ENCODE results near the gene ZNF70.

Gene ZNF70

DNA sequence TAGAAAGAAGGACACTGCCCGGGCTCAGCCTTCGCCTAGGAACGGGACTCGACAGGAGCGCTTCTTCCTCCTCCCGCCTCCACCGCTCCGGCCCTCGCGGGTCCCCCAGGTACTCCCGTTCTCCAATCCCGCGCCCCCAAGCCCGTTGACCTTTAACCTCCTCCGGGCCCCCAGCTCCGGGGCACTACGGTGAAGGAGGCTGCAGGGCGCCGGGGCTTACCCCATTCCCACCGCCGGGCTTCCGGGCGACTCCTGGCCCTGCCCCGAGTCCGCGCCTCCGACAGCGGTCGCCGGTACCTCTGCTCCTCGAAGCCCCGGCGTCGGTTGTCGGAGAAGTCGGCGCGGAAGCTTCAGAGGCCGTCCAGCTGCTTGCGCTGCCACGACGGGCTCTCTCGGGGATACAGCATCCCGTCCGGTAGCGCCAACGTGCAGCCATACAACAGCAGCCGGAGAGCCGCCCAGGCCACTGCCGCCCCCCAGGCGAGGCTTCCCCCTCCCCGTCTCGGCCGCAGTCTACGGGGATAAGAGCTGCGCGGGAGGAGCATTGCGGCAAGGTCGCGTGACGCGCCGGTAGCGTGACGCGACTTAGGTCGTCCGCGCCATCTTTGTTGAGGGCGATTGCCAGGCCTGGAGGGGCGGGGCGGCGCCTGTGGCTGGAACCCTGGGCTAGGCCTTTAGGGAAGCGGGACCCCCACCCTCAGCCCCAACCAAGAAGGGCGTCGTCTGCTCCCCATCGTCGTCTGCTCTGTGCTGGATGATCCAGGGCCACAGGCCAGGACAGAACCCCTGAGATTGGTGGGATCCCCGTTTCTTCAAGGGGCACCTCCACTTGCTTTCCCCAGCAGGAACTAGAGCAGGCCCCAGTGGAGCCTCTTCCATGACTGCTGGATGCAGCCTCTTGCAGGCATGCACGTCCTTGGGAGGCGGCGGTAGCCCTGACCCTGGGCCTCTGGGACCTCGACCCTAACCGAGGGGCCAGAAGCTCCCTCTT, 33.8 kb downstream of the ZNF70 start:
- peak; percentile 69 for DNase-seq (ENCODE audit: low read depth)

- DNase-seq (ENCODE audit: low read depth), result no peak
These were observed 35.0 kb downstream of the ZNF70 start for GRCh38 chr22:23715806-23716375.

DNA sequence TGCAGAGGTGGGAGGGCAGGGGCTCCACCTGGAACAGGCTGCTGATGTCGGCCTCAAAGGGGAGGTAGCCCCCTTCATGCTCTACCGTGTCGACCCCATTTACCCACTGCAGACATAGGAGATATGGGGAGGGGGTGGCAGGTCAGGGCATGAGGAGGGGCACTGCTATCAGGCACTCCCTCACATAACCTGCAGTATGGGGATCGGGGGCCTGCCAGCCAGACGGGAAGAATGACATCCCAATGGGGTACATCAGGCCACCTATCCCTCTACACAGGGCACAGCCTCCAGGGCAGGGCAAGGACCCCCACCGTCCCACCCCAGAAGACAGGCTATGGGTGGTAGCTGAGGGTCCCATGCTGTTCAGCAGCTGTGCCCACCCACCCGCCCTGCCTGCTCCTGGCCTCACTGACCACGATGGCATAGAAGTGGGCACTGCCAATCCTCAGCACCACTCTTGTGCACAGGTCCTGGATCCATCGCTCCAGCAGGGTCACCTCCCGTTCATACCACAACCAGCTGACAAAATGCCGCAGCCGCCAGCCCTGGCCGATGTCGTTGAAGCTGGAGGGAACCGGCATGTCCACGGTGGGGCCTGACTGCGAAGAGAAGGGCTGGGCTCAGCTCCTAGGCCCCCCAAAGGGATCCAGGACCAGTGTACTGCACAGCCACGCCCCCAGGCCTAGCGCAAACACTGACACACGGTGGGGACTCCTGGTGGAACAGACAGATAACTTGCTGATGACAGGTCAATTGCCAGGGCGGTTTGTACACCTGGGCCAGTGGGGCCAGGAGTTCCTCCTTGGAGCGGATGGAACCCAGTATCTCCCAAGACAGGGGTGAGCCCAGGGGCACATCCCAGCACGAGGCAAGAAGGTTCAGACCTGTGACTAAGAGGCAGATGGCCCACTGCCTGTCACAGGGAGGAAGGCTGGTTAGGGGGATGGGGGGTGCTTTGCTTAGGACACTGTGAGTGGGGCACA, 36.0 kb downstream of the ZNF70 start:
- no peak for DNase-seq (ENCODE audit: low read depth)

DNA sequence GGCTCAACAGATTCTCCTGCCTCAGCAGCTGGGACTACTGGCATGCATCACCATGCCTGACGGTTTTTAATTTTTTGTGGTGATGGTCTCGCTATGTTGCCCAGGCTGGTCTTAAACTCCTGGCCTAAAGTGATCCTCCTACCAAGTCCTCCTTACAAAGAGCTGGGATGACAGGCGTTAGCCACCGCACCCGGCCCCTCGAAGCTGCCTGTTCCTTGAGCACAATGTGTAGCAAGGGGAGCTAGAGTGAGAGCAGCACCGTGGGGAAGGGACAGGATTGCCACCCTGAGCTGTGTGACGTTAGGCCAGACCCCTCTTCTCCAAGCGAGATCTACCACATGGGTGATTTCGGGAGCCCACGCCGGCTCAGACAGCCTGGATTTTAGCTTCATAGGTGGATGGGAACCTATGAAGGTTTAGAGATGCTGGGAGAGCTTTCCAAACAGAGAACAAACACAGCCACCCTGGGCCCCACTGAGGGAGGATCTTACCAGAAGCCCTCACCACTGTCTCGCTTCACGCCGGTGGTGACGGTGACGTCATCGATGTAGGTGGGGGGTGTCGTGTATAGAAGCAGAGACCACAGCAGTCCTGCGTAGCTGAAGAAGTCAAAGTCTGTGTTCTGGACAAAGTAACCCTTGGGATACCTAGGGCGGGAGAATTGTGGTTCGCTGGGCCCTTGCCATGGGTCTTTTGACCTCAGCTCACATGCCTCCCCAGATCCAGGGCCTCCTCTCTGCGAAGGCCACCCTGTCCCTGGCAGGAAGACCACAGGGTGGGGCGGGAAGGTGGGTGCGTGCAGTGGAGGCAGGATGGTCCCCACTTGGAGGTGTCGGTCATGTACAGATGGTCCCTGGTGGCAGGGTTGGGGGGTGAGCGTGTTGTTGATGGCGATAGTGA, 37.0 kb downstream of the ZNF70 start:
- DNase-seq (ENCODE audit: low read depth), result no peak

DNA sequence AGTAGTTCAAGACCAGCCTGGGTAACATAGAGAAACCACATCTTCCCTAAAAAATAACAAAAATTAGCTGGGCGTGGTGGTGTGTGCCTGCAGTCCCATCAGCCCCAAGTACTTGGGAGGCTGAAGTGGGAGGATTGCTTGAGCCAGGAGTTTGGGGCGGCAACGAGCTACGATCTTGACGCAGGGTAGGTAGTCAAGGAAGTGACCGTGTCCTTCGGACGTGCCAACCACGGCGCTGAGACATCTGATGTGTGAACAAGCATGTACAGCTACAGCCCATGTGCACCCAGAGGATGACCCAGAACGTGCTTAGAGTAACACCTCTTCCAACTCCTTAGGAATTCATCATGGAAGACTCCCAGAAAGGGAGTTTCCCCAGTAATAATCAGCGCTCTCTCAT, 38.7 kb downstream of the ZNF70 start:
- DNase-seq (ENCODE audit: low read depth), result no peak

- DNase-seq (ENCODE audit: low read depth), result no peak
These were observed 41.8 kb downstream of the ZNF70 start for GRCh38 chr22:23709107-23709506.

GRCh38 chr22:23708270-23708669, 42.6 kb downstream of the ZNF70 start:
- DNase-seq (ENCODE audit: low read depth), result no peak

DNA sequence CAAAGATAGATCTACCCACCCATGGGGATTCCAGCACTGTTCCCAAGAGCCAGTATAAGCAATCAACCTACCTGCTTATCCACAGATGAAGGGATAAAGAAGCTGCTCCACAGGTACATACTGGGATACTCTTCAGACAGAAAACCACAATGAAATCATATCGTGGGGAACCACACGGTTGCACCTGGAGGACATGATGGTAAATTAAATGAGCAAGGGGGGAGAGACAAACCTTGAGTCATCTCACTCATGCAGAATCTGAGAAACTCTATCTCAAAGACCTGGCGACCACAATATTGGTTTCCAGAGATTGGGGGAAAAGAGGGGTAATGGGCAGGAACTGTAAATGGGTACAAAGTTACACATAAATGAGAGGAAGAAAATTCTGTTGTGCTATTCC, 45.6 kb downstream of the ZNF70 start:
- DNase-seq (ENCODE audit: low read depth), result no peak

GRCh38 chr22:23704829-23705228, 46.1 kb downstream of the ZNF70 start:
- no peak for DNase-seq (ENCODE audit: low read depth)

- DNase-seq (ENCODE audit: low read depth), result no peak
These were observed 46.9 kb downstream of the ZNF70 start for GRCh38 chr22:23704062-23704461.

- DNase-seq (ENCODE audit: low read depth), result no peak
These were observed 50.2 kb downstream of the ZNF70 start for GRCh38 chr22:23700706-23701105.

DNA sequence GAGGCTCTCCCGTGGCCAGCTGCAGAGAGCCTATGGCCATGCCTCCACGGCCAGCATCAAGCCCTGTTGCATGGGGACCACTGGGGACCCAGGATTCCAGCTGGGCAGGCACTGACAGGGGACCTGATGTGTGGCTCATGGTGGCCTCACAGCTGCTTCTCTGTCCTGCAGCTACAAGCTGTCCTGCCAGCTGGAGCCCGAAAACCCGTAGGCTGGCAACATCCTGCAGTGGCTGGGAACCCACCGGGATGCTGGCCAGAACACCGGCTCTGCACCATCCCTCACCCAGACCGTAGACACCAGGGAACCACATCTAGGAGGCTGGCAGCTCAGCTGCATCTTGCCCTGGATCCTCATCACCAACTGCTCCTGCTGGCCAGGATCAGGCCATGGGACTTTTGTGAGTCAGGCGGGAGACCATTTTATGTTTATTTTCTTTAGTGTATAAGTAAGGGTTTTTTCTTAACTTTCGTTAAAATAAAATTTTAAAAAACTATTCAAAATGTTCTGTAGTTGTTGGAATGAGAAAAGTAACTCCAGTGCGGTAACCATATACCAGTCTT, 52.2 kb downstream of the ZNF70 start:
- no peak for DNase-seq (ENCODE audit: low read depth)

DNA sequence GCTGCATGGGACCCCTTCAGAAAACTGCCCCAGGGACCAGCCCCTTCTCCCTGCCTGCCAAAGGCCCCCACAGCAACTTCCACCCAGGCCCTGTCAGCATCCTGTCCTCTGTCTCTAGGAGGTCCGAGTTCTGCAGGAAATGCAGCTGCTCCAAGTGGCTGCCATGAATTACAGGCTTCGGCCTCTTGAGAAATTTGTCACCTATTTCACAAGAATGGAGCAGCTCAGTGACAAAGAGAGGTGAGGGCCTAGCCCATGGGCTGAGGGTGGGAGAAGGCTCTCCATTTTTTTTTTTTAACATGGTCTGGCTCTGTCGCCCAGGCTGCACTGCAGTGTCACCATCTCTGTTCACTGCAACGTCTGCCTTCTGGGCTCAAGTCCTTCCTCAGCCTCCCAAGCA, 52.8 kb downstream of the ZNF70 start:
- no peak for DNase-seq (ENCODE audit: low read depth)

GRCh38 chr22:23697031-23697970, 53.6 kb downstream of the ZNF70 start:
- no peak for DNase-seq (ENCODE audit: low read depth)

DNA sequence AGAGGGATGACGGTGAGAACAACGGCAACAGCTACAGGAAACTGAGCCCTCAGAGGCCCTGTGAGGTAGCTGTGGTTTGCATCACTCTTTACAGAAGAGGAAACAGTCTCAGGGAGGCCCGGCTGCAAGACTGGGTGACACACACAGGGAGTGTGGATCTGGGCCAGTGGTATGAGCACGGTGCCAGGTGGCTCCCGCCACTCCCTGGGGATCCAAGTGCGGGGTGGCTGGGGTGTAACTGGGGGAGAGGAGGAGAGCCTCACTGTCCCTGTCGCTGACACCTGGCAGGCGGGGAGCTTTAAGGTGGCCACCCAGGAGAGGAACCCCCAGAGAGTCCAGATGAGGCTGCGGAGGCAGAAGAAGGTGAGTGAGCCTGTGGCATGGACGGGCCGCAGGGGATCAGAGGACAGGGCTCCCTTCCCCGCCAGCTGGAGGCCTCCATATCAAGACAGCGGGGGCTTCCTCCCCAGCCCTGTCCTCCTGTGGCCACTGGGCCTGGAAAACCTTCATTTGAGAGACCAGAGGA, 54.5 kb downstream of the ZNF70 start:
- peak; percentile 51 for DNase-seq (ENCODE audit: low read depth)

GRCh38 chr22:23695571-23696325, 55.2 kb downstream of the ZNF70 start:
- DNase-seq (ENCODE audit: low read depth), result no peak

DNA sequence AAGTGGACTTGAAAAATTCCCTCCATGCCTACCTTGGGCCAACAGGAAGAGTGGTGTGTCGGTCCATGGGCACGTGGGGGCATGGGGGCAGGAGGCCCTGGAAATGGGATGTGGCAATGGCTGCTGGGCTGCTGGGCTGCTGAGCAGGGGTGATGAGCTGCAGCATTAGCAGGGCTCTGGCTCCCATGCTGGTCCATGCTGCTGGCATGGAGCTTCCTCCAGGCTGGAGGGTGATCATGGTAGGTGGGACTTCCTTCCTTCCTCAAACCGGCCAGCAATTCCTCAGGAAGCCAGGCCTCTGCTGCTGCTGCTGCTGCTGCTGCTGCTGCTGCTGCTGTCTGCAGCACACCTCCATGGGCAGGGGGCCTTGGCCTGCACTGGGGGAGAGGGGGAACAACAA, 55.8 kb downstream of the ZNF70 start:
- DNase-seq (ENCODE audit: low read depth), result no peak

DNA sequence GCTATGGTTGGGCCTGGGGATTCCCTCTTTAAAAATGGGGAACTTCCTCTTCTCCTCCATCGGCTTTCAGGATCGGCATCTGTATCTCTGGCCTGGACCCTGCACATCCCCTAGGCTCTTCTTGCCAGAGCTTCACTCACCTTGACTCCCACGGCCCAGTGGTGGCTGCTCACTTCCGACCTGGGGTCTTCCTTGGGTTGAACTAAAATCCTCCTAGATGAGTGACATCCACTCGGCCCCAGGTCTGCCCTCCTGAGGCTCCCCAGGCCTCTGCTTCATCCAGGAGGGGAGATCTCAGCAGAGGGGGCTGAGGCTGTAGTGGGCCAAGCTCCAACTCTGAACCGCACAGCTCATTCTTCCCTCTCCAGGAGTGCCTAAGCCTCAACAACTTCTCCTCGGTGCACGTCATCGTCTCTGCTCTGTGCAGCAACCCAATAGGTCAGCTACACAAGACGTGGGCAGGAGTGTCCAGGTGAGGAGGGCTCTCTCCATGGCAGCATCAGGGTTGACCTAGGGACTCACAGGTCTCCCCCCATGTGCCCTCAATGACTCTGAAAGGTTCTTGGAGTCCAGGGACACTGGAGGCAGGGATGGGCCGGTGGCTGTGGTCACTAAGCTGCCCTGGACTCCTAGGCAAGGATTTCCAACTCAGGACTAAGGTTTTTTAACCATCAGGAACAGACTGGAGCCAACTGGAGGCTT, 56.8 kb downstream of the ZNF70 start:
- no peak for DNase-seq (ENCODE audit: low read depth)
